Spleen (tissue), 11 donors: ENCODE results near the gene BTBD18. TPM values are rescaled to one million over a fixed set of nuclear protein-coding genes. Genes with fewer than 3 reads are reported as not detected.

ENCODE experiments used
- DNase-seq: peaks from one replicate; pipeline ENCODE4 v3.0.0-alpha.2; 2020
- H3K27ac ChIP-seq, 8 donors: fragments of 200-600 bp; sonication (generic) in 7 of 8; 1 replicate in 4 of 8; 2 replicates in 4 of 8; pipeline versions ENCODE4 v1.5.0 to v1.8.0; 2016 to 2021; ENCODE audit warnings: inconsistent platforms in 4 of 8, mild to moderate bottlenecking in 4 of 8, moderate library complexity in 1 of 8
- H3K27me3 ChIP-seq, 7 donors: fragments of 200-600 bp; sonication (generic) in 6 of 7; replicated peaks in 1 of 7; 1 replicate in 4 of 7; 2 replicates in 3 of 7; pipeline versions ENCODE4 v1.5.0 to v1.8.0; 2016 to 2021; ENCODE audit warnings: inconsistent platforms in 3 of 7, mild to moderate bottlenecking in 1 of 7
- H3K36me3 ChIP-seq, 6 donors: fragments of 200-600 bp; sonication (generic) in 5 of 6; 1 replicate in 4 of 6; 2 replicates in 2 of 6; pipeline versions ENCODE4 v1.5.0 to v1.8.0; 2016 to 2021; ENCODE audit warnings: inconsistent platforms in 2 of 6
- H3K4me1 ChIP-seq, 6 donors: fragments of 200-600 bp; sonication (generic) in 5 of 6; 1 replicate in 3 of 6; 2 replicates in 3 of 6; pipeline versions ENCODE4 v1.5.0 to v1.8.0; 2016 to 2021; ENCODE audit warnings: inconsistent platforms in 3 of 6
- H3K4me3 ChIP-seq, 8 donors: fragments of 200-600 bp; sonication (generic) in 7 of 8; 1 replicate in 4 of 8; 2 replicates in 4 of 8; pipeline versions ENCODE4 v1.5.0 to v1.8.0; 2016 to 2021; ENCODE audit warnings: inconsistent platforms in 4 of 8, mild to moderate bottlenecking in 4 of 8, moderate library complexity in 2 of 8
- H3K9me3 ChIP-seq, 8 donors: fragments of 200-600 bp; sonication (generic) in 7 of 8; 1 replicate in 4 of 8; 2 replicates in 4 of 8; pipeline versions ENCODE4 v1.5.0 to v1.8.0; 2016 to 2021; ENCODE audit warnings: inconsistent platforms in 4 of 8
- CTCF ChIP-seq, 11 experiments: fragments of 200-600 bp in 7 of 11; fragments of 450-650 bp in 4 of 11; sonication (generic) in 4 of 11; IDR thresholded peaks in 8 of 11; conservative IDR thresholded peaks in 3 of 11; 1 replicate in 7 of 11; 2 replicates in 4 of 11; pipeline versions ENCODE4 v1.4.0 to v1.8.0; 2016 to 2021; ENCODE audit warnings: antibody characterized with exemption in 11 of 11, inconsistent platforms in 4 of 11, mild to moderate bottlenecking in 1 of 11
- POLR2A ChIP-seq, 3 donors: fragments of 450-650 bp; IDR thresholded peaks; one replicate each; pipeline ENCODE4 v1.5.1; 2017; ENCODE audit warnings: antibody characterized with exemption in 3 of 3, mild to moderate bottlenecking in 1 of 3
- POLR2AphosphoS5 ChIP-seq, 3 donors: sonication (generic); formaldehyde crosslinking; IDR thresholded peaks; one replicate each; pipeline ENCODE4 v1.5.1; 2017; ENCODE audit warnings: antibody characterized with exemption in 3 of 3
- WGBS, 5 donors: extraction: QIAGEN DNeasy Blood & Tissue Kit in 3 of 5; methylation state at CpG; one replicate each; pipeline versions ENCODE4 v1.1.5 to v1.1.7; 2013 to 2018; 5-methylcytosine and 5-hydroxymethylcytosine counted together
- intact Hi-C: fragments of 100-400 bp; cut with DNase I; formaldehyde crosslinking; loops from one replicate; pipeline ENCODE4 v1.15.0; 2023; ENCODE audit warnings: low total_unique reads
- polyA plus RNA-seq, 3 donors: library from polyadenylated mRNA; stranded (reverse); fragments of 200-250 nt; gene quantifications; one replicate each; pipeline ENCODE4 v1.2.1, GENCODE V29; 2013
- total RNA-seq, 7 donors: library from RNA; depleted of rRNA in 3 of 7; stranded (reverse); fragments of >200 nt in 3 of 7; fragmentation: NEBNext Ultra II Directional in 4 of 7; extraction: Animal tissue kit (Norgen Biotek cat#: 25700) in 4 of 7; gene quantifications; one replicate each; pipeline versions ENCODE4 v1.1.0 to v1.2.1, GENCODE V29; 2016 to 2021
- donor health status: healthy with polysubstance abuse.
- donor health status: DM: no; HTN: no; CAD: no; lungs with moderate emphysema.
- donor health status: DM: no; HTN: no; CAD: no.
- donor health status: Bipolar disorder and iron deficiency.
- donor health status: healthy.
- donor health status: DM: no; HTN: no; CAD: no.
- donor health status: DM: yes; HTN: yes; CAD: no.

The BTBD18 gene
- total and polyA plus RNA-seq, 10 donors: not detected

GRCh38 chr11:57798905-57799559 lies 47.4 kb upstream of the BTBD18 start:
- Histone ChIP-seq H3K9me3 (no peaks in the 10 kb centered on the region), H3K27me3 (no peaks in the 10 kb centered on the region), H3K4me1 (peaks cover 45 to 81% (median 65%) of the 10 kb centered on the region in 6 donors), H3K36me3 (peaks cover 0 to 75% (median 38%) of the 10 kb centered on the region in 6 donors), H3K27ac (peak overlapping the region; percentile 27 to 83 (median 74)), H3K4me3 (no peak overlapping the region)
- intact Hi-C loops: loop anchor here (10.0 kb wide), 1 partner anchor 134 kb away; the partner anchor contains the start of gene ZDHHC5
- DNase-seq: no peak
- WGBS, 5 donors: 14 to 52% (median 40%) methylated on average over 1 of the region's 1 CpG
- TF ChIP-seq POLR2AphosphoS5 (IDR thresholded peaks at IDR 0.05): peak in 1 of 3 donors; percentile 64
- TF ChIP-seq POLR2A (IDR thresholded peaks at IDR 0.05): no peak
- TF ChIP-seq CTCF (IDR thresholded peaks at IDR 0.05 in 8 of 11, conservative IDR thresholded peaks at IDR 0.05 in 3 of 11): no peak

- TF ChIP-seq CTCF (IDR thresholded peaks at IDR 0.05 in 8 of 11, conservative IDR thresholded peaks at IDR 0.05 in 3 of 11) (no peak), POLR2A (IDR thresholded peaks at IDR 0.05) (no peak), POLR2AphosphoS5 (IDR thresholded peaks at IDR 0.05) (no peak)
- intact Hi-C loops: loop anchor here (10.0 kb wide), 1 partner anchor 129 kb away; the partner anchor contains the start of gene ZDHHC5
- H3K4me1 ChIP-seq: peaks cover 40 to 91% (median 76%) of the 10 kb centered on the region in 6 donors
- 29 to 46% (median 39%) methylated on average over 8 of the region's 8 CpGs for WGBS, 5 donors
- peak overlapping the region in 2 of 8 donors; percentile 6 to 59 for H3K4me3 ChIP-seq
- DNase-seq: no peak
- peak overlapping the region; percentile 82 to 93 (median 90) for H3K27ac ChIP-seq
- H3K9me3 ChIP-seq: no peaks in the 10 kb centered on the region
- H3K27me3 ChIP-seq: no peaks in the 10 kb centered on the region
- peaks cover 0 to 58% (median 17%) of the 10 kb centered on the region in 6 donors for H3K36me3 ChIP-seq
These were observed 41.9 kb upstream of the BTBD18 start for GRCh38 chr11:57793351-57794115.

- H3K36me3 ChIP-seq: peaks cover 0 to 51% (median 17%) of the 10 kb centered on the region in 6 donors
- intact Hi-C loops: loop anchor here (10.0 kb wide), 1 partner anchor 128 kb away; the partner anchor contains the start of gene ZDHHC5
- H3K27me3 ChIP-seq: no peaks in the 10 kb centered on the region
- no peak for DNase-seq
- no peaks in the 10 kb centered on the region for H3K9me3 ChIP-seq
- TF ChIP-seq POLR2A (IDR thresholded peaks at IDR 0.05) (peak in 1 of 3 donors; percentile 5), POLR2AphosphoS5 (IDR thresholded peaks at IDR 0.05) (no peak), CTCF (IDR thresholded peaks at IDR 0.05 in 8 of 11, conservative IDR thresholded peaks at IDR 0.05 in 3 of 11) (no peak)
- peak overlapping the region; percentile 82 to 93 (median 90) for H3K27ac ChIP-seq
- peaks cover 42 to 91% (median 76%) of the 10 kb centered on the region in 6 donors for H3K4me1 ChIP-seq
- peak overlapping the region in 5 of 8 donors; percentile 6 to 59 (median 24) for H3K4me3 ChIP-seq
These were observed 41.3 kb upstream of the BTBD18 start for GRCh38 chr11:57792870-57793269.
